Measurements from ENCODE around the gene CCL15.
"Not testable (repeated sequence)": the region's sequence is repeated elsewhere in the genome, so short reads cannot be mapped to it uniquely, and the experiment has no call there.

CCL15 gene

DNA sequence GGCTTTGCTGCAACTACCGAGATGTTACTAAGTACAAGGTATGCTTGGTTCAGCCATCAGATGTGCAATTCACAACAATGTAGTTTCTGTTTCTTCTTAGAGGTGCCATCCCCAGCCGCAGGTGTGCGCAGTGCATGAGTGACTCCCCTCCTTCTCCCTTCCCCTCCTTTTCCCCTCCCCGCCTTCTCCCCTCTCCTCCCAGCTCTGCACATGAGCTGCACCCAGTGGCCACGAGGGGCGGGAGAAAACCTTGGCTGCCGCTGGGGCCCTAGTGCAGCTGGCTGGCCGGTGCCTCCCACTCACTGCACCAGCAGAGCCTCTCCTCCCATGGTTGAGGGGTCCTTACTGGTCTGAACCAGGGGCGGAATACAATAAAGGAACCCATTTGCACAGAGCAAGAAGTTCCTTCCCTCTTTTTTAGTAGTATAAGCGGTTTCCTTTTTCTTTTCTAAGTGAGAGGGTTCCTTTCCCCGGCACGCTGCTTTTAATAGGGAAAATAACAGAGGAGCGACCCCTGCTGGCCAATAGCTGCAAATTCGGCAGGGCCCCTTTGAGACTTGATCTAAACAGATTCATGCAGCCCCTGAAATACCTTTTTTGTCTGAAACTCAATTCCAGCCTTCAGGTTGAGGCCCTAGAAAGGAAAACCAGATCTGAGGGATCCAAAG is 7.8 kb upstream of the CCL15 start:
- no peak for TF ChIP-seq POLR2A (IDR thresholded peaks at IDR 0.05; ENCODE audit: low read depth, low read length)
- no peak for FAIRE-seq
- no peak for DNase-seq (ENCODE audit: insufficient read length, low spot score)

DNA sequence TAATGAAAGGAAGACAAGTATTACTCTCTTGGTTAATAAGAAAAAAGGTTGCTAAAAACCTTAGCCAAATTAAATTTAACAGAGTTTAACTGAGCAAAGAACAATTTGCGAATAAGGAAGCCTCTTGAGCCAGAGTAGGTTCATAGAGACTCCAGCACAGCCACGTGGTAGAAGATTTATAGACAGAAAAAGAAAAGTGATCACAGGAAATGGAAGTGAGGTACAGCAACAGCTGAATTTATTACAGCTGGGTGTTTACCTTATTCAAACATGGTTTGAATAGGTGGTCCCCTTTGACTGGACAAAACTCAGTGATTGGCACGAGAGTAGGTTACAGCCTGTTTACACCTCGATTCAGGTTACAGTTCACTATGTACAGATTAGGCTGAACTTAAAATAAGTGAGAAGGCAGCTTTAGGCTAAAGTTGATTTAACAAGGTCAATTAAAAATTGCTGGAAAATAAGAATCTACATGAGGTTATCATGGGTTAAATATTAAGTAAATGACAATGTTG is 3.3 kb upstream of the CCL15 start:
- no peak for FAIRE-seq
- DNase-seq (ENCODE audit: insufficient read length, low spot score): no peak
- no peak for TF ChIP-seq POLR2A (IDR thresholded peaks at IDR 0.05; ENCODE audit: low read depth, low read length)

DNA sequence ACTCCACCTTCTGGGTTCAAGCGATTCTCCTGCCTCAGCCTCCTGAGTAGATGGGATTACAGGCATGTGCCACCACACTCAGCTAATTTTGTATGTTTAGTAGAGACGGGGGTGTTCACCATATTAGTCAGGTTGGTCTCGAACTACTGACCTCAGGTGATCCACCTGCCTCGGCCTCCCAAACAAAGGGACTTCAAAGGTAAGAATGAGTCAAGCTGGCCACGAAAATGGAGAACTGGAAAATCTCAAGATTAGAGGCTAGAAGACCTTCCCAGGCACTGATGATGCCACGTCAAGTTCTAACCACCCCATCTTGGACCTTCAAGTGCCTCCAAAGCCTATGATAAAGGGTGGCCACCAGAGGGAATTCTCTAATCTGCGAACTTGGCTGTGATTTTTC is 1.3 kb upstream of the CCL15 start:
- no peak for TF ChIP-seq POLR2A (IDR thresholded peaks at IDR 0.05; ENCODE audit: low read depth, low read length)
- FAIRE-seq (no peak), DNase-seq (ENCODE audit: insufficient read length, low spot score) (no peak)

DNA sequence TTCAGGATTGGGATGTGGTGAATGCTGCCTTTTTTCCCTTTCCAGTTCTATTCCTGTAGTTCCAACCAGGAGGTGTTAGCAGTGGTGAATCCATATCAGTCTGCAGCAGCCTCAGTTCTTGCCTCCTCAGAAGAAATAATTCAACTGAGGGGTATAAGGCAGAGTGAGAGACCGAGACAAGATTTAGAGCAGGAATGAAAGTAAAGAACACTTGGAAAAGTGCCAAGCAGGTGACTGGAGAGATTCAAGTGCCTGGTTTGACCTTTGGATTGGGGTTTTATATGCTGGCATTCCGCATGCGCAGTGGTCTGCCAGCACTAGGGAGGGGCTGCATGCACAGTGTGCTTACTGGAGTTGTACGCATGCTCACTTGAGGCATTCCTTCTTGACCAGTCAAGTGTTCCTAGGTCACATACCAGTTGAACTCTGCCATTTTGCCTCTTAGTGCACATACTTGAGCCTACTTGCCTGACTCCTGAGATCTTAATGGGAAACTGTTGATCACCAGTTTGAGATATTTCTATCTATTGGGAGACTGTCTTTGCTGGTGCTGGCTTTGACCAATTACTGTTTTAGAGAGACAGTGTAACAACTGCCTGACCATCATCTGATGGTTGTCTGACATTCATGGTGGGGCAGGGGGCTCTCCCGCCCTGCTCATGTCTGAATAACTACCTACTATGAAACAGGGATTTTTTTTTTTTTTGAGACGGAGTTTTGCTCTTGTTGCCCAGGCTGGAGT is 680 bp upstream of the CCL15 start:
- no peak for TF ChIP-seq POLR2A (IDR thresholded peaks at IDR 0.05; ENCODE audit: low read depth, low read length)
- FAIRE-seq: no peak
- DNase-seq (ENCODE audit: insufficient read length, low spot score): no peak

DNA sequence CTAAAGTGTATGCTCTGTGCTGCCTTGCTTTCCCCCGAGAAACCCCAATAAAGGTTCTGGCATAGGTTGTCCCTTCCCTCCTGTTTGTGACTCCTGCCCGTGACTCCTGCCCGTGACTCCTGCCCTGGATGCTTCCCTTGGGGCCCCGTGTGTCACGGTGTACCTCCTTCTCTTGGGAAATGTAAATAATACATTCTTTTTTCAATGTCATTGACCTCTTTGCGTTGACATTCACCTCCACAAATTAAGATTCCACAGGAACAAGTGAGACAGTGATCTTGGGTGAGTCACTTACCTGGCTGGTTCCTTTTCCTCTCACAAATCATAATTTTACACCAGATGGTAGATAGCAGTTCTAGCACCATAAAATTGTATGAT is 632 bp downstream of the CCL15 start:
- TF ChIP-seq POLR2A (IDR thresholded peaks at IDR 0.05; ENCODE audit: low read depth, low read length): no peak
- FAIRE-seq: no peak
- DNase-seq (ENCODE audit: insufficient read length, low spot score): no peak

DNA sequence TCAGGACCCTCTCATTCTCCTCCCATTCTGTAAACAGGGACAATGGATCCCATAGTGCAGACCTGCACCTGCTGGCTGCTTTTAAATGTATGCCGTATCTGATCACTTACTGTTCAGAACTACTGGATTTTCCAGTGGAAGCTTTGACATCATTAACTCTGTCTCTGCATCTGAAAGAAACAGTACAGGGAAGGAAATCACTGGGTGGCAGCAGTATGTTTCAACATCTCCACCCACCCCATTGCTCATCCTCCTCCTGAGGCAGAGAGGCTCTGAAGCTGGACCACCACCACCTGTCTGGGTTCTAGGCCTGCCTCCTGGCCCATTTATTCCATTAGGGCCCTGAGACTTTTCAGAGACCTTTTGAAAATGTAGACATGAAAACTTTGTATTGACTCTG is 2.6 kb downstream of the CCL15 start:
- DNase-seq (ENCODE audit: insufficient read length, low spot score) (no peak), FAIRE-seq (no peak)
- TF ChIP-seq POLR2A (IDR thresholded peaks at IDR 0.05; ENCODE audit: low read depth, low read length): no peak

DNA sequence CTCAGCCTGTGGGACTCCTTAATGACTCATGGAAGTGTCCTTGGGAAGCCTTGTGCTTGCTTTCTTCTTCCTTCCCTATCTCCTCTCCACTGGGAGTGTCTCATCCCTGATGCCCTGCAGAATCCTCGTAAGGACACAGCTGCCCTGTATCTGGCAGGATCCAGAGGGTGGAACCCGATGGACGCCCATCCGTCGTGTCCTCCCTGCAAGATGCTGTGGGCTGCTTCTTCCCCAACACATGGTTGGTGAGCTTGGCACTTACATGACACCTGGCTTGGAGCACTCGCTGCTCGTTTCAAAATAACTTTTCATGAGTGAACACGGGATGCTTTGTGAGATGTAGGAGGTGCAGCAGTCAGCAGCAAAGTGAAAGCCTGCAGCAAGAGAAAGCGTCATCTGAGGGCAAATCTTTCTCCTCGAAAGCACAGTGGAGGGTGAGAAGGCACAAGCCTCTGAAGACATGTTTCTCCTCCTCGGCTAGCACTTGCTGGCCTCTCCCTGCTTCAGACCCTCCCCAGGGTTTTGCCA is 3.3 kb downstream of the CCL15 start:
- DNase-seq (ENCODE audit: insufficient read length, low spot score): no peak
- FAIRE-seq: no peak
- no peak for TF ChIP-seq POLR2A (IDR thresholded peaks at IDR 0.05; ENCODE audit: low read depth, low read length)

DNA sequence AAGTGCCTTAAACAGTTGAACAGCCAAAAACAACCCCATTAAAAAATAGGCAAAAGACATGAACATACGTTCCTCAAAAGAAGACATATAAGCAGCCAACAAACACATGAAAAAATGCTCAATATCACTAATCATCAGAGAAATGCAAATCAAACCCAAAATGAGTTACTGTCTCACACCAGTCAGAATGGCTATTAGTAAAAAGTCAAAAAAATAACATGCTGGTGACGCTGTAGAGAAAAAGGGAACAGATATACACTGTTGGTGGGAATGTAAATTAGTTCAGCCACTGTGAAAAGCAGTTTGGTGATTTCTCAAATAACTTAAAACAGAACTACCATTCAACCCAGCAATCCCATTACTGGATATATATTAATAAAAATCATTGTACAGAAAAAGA is 6.0 kb downstream of the CCL15 start:
- not testable (repeated sequence) for FAIRE-seq; DNase-seq (ENCODE audit: insufficient read length, low spot score)

DNA sequence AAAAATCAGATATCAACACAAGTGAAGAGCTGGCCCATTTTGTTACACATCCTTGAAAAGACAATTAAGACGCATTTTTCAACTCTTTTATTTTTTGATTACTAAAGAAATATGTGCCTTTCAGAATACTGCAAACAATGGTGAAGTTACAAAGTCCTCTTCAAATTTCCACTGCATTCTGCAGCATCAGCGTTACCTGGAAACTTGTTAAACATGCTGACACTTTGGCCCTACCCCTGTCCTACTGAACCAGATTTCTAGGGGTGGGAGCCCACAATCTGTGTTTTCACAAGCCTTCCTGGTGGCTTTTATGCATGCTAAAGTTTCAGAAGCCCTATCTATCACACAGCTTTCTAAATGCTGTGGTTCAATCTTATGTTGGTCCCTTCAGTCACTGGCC is 10.3 kb downstream of the CCL15 start:
- DNase-seq (ENCODE audit: insufficient read length, low spot score): no peak
- no peak for TF ChIP-seq POLR2A (IDR thresholded peaks at IDR 0.05; ENCODE audit: low read depth, low read length)
- FAIRE-seq: no peak

DNA sequence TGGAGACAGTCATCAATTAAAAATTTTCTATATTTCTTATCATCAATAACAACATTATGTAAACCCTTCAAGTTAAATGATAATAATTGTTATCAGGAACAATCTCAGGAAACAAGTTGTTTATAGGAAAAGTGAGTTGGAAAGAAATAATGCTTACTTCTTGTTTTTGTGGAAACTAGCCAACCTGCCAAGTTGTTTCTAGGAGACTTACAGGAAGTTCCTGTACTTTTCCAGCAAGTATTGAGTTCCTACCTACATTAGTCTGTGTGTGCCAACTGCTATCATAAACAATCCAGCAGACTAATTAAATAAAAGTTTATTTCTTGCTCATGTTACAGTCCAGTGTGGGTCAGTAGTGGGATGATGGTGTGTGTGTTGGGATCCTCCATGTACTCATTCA is 13.2 kb downstream of the CCL15 start:
- DNase-seq (ENCODE audit: insufficient read length, low spot score) (no peak), FAIRE-seq (no peak)
- no peak for TF ChIP-seq POLR2A (IDR thresholded peaks at IDR 0.05; ENCODE audit: low read depth, low read length)

DNA sequence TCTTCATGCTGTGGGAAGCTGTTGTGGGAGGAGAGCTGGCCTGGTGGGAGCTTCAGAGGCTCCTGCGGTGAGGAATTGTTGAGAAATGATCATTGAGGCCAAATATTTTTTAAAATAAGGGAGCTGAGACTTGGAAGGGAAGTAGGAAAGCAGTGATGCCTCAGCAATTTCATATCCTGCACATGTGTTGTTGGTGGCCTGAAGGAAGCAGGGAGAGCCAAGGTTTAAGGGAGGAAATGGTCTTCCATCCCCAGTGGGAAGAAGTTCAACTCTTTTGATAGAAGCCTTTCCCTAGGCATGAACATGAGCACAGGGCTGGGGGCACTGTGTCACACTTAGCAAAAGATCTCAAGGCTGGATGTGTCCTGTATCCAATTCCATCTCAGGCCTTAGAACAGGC is 14.7 kb downstream of the CCL15 start, which contains the start of gene CCL14:
CCL14 (minus strand) TSS at position 87 of the 400 bp plus-strand sequence; CDS start at position 7, 80 bp downstream.
- FAIRE-seq (no peak), DNase-seq (ENCODE audit: insufficient read length, low spot score) (no peak)
- TF ChIP-seq POLR2A (IDR thresholded peaks at IDR 0.05; ENCODE audit: low read depth, low read length): no peak

DNA sequence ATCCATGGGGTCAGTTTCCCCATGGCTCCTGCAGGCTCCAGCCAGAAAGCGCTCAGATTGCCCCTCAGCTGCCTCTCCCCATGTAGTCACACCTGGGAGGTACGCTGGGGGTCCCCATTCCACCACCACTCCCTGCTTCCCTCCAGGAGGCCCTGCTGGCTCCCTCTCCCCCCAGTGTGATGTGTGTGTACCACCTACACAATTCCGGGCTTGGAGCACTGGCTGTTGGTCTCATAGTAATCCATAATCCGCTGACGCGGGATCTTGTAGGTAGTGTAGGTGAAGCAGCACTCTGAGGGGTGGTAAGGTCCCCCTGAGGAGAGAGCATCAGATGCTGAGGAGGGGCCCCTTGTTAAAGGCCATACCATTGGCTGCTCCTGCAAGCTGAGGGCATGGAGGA is 17.2 kb downstream of the CCL15 start:
- DNase-seq (ENCODE audit: insufficient read length, low spot score): no peak
- FAIRE-seq: no peak
- TF ChIP-seq POLR2A (IDR thresholded peaks at IDR 0.05; ENCODE audit: low read depth, low read length): no peak

DNA sequence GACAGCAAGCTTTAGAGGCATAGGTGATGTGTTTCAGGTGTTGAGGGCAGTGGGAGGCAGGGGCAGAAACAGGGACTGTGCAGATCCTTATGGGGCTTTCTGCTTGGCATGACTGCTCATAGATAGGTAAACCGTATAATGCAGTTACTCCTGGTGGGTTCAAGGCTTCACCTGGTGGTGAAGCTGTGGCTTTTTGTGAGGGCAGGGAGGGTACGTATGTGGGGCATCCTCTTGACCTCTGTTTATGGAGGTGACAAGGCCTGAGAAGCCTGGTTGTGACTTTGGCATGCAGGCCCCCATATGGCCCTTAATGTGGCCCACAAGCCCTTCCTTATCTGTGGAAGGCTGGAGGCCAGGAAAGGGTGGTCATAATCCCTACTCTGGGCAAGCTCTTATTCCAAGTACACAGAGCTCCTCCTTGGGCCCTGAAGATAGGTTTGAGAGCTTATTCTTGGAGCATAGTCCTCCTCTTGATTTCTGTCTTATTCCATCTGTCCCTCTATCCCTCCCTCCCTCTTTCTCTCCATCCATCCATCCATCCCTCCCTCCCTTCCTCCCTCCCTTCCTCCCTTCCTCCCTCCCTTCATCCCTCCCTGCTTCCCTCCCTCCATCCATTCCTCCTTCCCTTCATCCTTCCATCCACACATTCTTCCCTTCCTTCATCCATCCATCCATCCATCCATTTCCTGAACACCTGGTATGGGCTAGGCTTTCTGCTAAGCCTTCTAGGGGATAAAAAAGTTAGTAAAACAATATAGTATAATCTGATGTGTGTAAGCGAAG is 18.8 kb downstream of the CCL15 start:
- no peak for TF ChIP-seq POLR2A (IDR thresholded peaks at IDR 0.05; ENCODE audit: low read depth, low read length)
- FAIRE-seq: no peak
- no peak for DNase-seq (ENCODE audit: insufficient read length, low spot score)

DNA sequence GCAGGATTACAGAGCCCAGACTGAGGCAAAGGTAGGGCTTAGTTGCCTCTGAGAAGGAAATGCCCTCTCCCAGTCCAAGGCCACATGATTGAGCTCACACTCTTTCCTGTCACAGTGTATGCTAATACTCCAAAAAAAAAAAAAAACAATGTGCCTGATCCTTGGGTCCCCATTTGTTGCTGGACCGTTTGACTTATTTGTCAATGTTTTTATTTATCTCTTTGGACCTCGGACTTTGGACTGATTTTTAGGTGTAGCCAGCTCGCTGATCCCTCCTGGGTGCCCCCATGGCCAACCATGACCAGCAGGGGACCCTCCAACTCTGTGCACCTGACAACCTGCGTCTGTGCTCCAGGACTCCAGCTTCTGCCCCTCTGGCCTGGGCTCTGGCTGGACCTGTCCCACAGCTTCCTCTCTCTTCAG is 19.4 kb downstream of the CCL15 start:
- DNase-seq (ENCODE audit: insufficient read length, low spot score) (no peak), FAIRE-seq (no peak)
- TF ChIP-seq POLR2A (IDR thresholded peaks at IDR 0.05; ENCODE audit: low read depth, low read length): no peak
